Fibroblast of mammary gland (primary cell): ENCODE results near the gene EIF5A.

Experiments
- DNase-seq: peaks from one replicate; pipeline ENCODE4 v3.0.0-alpha.2; 2010; ENCODE audit warnings: low read depth
- H3K4me3 ChIP-seq: 2 replicates; pipeline ENCODE4 v1.5.1; 2011; ENCODE audit warnings: low read depth, mild to moderate bottlenecking, low read length, moderate library complexity; ENCODE audit not compliant: control insufficient read depth
- TF ChIP-seq, protein P1 (sequence below): conservative IDR thresholded peaks from 2 replicates; pipeline ENCODE4 v1.5.1; 2011; ENCODE audit warnings: low read depth, low read length, inconsistent platforms; ENCODE audit not compliant: control insufficient read depth, insufficient read depth

EIF5A gene

DNA sequence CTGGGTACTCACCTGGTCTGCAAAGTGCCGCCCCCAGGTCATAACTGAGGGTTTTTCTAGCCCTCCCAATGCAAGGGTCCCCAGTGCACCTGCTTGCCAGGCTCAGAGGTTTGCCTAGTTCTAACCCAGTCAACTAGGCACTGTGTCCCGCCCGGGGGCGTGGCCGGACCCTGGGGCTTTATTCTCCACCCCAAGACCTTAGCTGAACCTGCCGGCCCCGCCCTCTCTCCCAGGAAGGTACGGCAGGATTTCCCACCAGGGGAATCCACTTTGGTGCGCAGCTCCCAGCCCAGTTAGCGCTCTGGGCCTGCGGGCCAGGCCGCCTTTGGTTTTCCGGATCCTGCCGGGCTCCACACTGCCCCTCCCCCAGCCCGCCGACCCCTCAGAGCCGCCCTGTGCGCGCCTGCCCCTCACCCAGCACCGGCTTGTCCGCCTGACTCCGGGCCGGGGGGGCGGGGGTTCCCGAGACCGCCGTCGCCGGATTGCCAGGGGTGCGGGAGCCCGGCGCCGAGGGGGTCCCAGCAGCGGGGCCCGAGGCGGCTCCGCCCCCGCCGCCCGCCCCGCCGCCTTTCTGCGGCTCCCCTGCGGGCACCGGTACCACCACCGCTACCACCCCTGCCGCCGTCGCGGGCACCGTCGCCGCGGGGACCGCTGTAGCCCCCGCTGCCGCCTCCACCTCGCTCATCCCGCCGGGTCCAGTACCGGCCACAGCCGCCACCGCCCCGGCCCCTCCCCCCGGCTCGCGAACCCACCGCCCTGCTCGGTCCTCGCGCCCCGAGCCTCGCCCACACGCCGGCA, 13.4 kb upstream of the EIF5A start:
- DNase-seq = no peak
- TF ChIP-seq, protein P1, sequence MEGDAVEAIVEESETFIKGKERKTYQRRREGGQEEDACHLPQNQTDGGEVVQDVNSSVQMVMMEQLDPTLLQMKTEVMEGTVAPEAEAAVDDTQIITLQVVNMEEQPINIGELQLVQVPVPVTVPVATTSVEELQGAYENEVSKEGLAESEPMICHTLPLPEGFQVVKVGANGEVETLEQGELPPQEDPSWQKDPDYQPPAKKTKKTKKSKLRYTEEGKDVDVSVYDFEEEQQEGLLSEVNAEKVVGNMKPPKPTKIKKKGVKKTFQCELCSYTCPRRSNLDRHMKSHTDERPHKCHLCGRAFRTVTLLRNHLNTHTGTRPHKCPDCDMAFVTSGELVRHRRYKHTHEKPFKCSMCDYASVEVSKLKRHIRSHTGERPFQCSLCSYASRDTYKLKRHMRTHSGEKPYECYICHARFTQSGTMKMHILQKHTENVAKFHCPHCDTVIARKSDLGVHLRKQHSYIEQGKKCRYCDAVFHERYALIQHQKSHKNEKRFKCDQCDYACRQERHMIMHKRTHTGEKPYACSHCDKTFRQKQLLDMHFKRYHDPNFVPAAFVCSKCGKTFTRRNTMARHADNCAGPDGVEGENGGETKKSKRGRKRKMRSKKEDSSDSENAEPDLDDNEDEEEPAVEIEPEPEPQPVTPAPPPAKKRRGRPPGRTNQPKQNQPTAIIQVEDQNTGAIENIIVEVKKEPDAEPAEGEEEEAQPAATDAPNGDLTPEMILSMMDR = no peak
- H3K4me3 ChIP-seq = no peak overlapping the region

GRCh38 chr17:7294614-7295153, 12.7 kb upstream of the EIF5A start, which contains the start of gene YBX2:
TSS of gene YBX2 (minus strand) at chr17:7294639. CDS start at chr17:7294500, 139 bp downstream.
- no peak within 1 kb of the TSS for H3K4me3 ChIP-seq
- TF ChIP-seq, protein P1 = no peak
- DNase-seq = no peak

DNA sequence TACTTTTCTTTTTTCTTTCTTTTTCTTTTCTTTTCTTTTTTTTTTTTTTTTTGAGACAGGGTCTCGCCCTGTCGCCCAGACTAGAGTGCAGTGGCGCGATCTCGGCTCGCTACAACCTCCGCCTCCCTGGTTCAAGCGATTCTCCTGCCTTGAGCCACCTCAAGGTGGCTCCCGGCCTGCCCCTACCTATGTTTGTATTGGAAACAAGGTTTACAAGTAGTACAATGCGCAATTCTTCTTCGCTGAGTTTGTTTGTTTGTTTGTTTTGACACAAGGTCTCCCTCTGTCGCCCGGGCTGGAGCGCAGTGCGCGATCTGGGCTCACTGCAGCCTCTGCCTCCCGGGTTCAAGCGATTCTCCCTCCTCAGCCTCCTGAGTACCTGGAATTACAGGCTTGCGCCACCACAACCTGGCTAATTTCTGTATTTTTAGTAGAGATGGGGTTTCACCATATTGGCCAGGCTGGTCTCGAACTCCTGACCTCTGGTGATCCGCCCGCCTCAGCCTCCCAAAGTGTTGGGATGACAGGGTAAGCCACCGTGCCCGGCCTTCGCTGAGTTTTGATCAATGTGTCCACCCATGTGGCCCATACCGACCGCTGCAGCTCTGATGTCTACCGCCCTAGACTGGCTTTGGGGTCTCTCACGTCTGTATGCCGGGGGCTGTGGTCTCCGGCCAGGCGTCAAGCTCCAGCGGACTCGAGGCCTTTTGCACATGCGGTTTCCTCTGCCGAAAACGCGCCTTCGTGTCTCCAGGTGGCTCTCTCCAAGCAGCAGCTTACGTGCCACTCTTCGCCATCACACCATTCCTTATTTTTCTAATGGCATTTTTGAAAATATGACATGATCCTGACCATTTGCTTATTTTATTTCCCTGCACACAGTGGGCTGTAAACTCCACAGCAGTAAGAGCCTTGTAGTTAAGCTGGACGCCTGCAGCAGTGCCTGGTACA, 11.9 kb upstream of the EIF5A start:
- H3K4me3 ChIP-seq = no peak overlapping the region
- no peak for DNase-seq
- TF ChIP-seq, protein P1 = no peak

- DNase-seq = peak; percentile 70
- TF ChIP-seq, protein P1 = peak; percentile 39
- no peak overlapping the region for H3K4me3 ChIP-seq
These were observed 11.1 kb upstream of the EIF5A start for GRCh38 chr17:7296189-7296861.

DNA sequence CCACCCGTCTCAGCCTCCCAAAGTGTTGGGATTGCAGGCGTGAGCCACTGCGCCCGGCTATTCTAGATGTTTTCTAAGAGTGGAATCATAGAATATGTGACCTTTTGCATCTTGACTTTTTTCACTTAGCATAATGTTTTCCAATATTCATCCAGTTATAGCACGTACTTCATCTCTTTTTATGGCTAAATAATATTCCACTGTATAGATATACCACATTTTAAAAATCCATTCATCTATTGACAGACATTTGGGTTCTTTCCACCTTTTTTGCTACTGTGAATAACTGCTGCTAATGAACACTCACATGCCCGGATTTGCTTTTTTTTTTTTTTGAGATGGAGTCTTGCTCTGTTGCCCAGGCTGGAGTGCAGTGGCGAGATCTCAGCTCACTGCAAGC, 3.2 kb upstream of the EIF5A start:
- TF ChIP-seq, protein P1 = no peak
- DNase-seq = no peak
- no peak overlapping the region for H3K4me3 ChIP-seq
